Activated CD4-positive, alpha-beta T cell treated with anti-CD3 and anti-CD28 coated beads for 36 hours (primary cell): ENCODE measurements around the gene WDR93. TPM values are rescaled to one million over a fixed set of nuclear protein-coding genes. Genes with fewer than 3 reads are reported as not detected.

Experiments
- ATAC-seq: fragments of 200-7000 bp; cut with Tn5 transposase; one replicate; pipeline ENCODE4 v1.10.0; 2021; ENCODE audit warnings: mild to moderate bottlenecking, moderate library complexity
- CTCF ChIA-PET: fragments of 350-600 bp; sonication (Branson Sonifier 250); formaldehyde crosslinking; loops from one replicate; lab custom pipeline; 2021; ENCODE audit warnings: antibody characterized with exemption; lab: Charles Lee
- POLR2A ChIA-PET: fragments of 350-600 bp; sonication (Branson Sonifier 250); formaldehyde crosslinking; loops from one replicate; lab custom pipeline; 2021; ENCODE audit warnings: antibody characterized with exemption, inconsistent platforms; lab: Charles Lee
- DNase-seq: peaks from one replicate; pipeline ENCODE4 v3.0.0-alpha.2; 2020
- H3K27ac Mint-ChIP-seq: one replicate; pipeline ENCODE4 v1.8.0; 2021; ENCODE audit warnings: mixed read lengths
- H3K27me3 Mint-ChIP-seq: one replicate; pipeline ENCODE4 v1.8.0; 2021; ENCODE audit warnings: mixed read lengths
- H3K36me3 Mint-ChIP-seq: one replicate; pipeline ENCODE4 v1.8.0; 2021; ENCODE audit warnings: low read depth, mixed read lengths
- H3K4me1 Mint-ChIP-seq: one replicate; pipeline ENCODE4 v1.8.0; 2021; ENCODE audit warnings: mixed read lengths
- H3K4me3 Mint-ChIP-seq: one replicate; pipeline ENCODE4 v1.8.0; 2021; ENCODE audit warnings: mild to moderate bottlenecking, moderate library complexity, mixed read lengths
- H3K9me3 Mint-ChIP-seq: one replicate; pipeline ENCODE4 v1.8.0; 2021; ENCODE audit warnings: low read depth, mixed read lengths
- intact Hi-C, 2 experiments: fragments of 100-400 bp; cut with DNase I in 1 of 2; cut with micrococcal nuclease in 1 of 2; formaldehyde crosslinking; loops; one replicate each; pipeline versions ENCODE4 v1.14.2 to v1.15.1; 2022 to 2024; cut with DNase I, micrococcal nuclease
- total RNA-seq, 2 experiments: library from RNA; stranded (reverse); gene quantifications; one replicate each; pipeline ENCODE4 v1.2.3, GENCODE V29; 2021

WDR93 gene
- total RNA-seq, 2 experiments from 2014 or later: not detected

DNA sequence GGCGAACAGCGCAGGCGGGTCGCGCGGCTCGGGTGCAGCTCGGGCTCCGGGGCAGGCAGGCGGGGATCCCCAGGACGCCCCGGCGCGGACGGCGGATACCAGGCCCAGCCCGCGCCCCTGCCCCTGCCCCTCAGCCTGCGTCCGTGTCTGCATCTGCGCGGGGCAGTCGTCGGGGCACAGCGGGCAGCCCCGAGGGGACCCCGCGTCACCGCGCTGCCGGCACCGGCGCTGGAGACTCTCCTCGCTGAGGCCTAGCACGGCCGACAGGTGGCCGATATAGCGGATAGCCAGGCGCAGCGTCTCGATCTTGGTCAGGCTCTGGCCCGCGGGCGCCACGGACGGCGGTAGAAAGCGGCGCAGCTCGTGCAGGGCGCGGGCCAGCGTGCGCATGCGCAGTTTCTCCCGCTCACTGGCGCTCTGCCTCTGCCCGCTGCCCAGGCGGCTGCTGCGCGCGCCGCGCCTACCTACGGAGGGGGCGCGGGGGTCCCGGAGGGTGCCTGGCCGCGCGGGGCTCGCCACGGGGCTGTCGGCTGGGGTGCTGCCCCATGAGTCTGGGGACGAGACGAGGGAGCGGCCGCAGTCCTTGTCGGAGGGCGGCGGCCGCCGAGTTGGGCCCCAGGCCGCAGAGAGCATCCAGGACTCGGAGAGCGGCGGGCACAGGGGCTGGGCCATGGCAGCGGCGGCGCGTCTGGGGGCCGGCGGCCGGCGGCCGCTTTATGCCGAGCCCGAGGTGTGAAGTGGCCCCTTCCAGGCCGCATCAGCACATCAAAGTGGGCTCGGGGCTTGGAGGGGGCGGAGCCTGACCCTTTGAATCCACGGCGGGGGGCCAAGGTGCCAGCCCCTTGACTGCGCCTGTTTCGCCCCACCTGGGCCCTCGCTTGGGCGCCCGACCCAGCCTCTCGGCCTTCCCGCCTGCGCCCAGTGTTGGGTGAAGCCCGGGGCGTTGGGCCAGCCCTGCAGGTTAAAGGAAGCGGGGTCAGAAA lies 60.2 kb downstream of the WDR93 start, which contains the start of gene MESP1:
Gene MESP1 (minus strand): TSS at position 690 of the 983 bp plus-strand sequence. CDS start 18 bp downstream, at position 672.
- DNase-seq (peak; percentile 93), ATAC-seq (peak; percentile 94)
- peaks cover 4% of the 10 kb centered on the region for H3K4me1 Mint-ChIP-seq
- ChIA-PET CTCF (interaction anchor here (0.9 to 7.2 kb wide), 9 partner anchors 10 to 138 kb away, joined by 3 to 41 read pairs (median 3); no protein-coding TSS in a partner anchor), POLR2A (interaction anchor here (0.9 kb wide), 1 partner anchor 10 kb away, joined by 3 read pairs; no protein-coding TSS in a partner anchor)
- no peaks in the 10 kb centered on the region for H3K9me3 Mint-ChIP-seq
- no peak within 1 kb of the TSS for H3K27ac Mint-ChIP-seq
- H3K36me3 Mint-ChIP-seq: no peaks in the 10 kb centered on the region
- intact Hi-C loops: loop anchor here in 1 of 2 experiments (1.0 to 5.0 kb wide), 2 partner anchors 61 to 141 kb away; partner anchors contain the start of genes AP3S2, PEX11A and WDR93
- H3K27me3 Mint-ChIP-seq: peaks cover 11% of the 10 kb centered on the region
- peak within 1 kb of the TSS; percentile 73 for H3K4me3 Mint-ChIP-seq

DNA sequence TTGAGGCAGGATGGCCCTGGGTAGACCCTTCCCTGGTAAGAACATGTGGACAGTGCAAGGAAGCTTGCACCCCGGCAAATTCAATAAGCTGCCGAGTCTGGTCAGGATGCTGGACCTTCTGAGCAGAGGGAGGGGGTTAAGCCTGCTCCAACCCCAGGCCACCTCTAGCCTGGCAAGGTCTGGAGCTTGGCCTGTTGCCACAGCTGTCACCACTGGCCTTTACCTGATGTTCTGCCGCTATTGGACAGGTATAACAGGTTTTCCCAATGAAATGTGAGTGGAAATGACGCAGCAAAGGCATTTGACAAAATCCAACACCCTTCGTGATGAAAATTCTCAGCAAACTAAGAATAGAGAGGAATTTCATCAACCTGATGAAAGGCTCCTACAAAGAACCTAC lies 61.1 kb downstream of the WDR93 start:
- Mint-ChIP-seq H3K27ac (no peak overlapping the region), H3K27me3 (peaks cover 13% of the 10 kb centered on the region), H3K4me1 (peaks cover 4% of the 10 kb centered on the region), H3K36me3 (no peaks in the 10 kb centered on the region), H3K9me3 (no peaks in the 10 kb centered on the region), H3K4me3 (no peak overlapping the region)
- ChIA-PET CTCF (interaction anchor here (0.9 to 7.2 kb wide), 7 partner anchors 7 to 336 kb away, joined by 3 to 41 read pairs (median 3); no protein-coding TSS in a partner anchor), POLR2A (interaction anchor here (0.9 kb wide), 1 partner anchor 9 kb away, joined by 3 read pairs; no protein-coding TSS in a partner anchor)
- intact Hi-C loops: loop anchor here in 1 of 2 experiments (5.0 kb wide), 1 partner anchor 141 kb away; the partner anchor contains the start of gene AP3S2
- no peak for DNase-seq
- no peak for ATAC-seq

DNA sequence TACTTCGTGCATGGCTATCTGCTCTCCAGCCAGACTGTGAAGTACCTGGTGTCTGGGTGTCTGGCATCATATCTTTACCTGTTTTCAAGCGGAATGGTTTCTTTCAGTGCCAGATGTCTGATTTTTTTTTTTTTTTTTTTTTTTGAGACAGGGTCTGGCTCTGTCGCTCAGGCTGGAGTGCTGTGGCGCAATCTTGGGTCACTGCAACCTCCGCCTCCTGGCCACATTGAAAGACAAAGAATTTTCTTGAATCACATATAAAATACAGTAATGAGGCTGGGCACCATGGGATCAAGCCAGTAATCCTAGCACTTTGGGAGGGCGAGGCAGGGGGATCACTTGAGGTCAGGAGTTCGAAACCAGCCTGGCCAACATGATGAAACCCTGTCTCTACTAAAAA lies 63.2 kb downstream of the WDR93 start:
- Mint-ChIP-seq H3K9me3 (no peaks in the 10 kb centered on the region), H3K4me1 (peaks cover 4% of the 10 kb centered on the region), H3K27ac (no peak overlapping the region), H3K36me3 (no peaks in the 10 kb centered on the region), H3K4me3 (no peak overlapping the region), H3K27me3 (peaks cover 13% of the 10 kb centered on the region)
- ChIA-PET CTCF (interaction anchor here (0.7 to 7.2 kb wide), 2 partner anchors 13 to 34 kb away, joined by 3 to 41 read pairs; no protein-coding TSS in a partner anchor), POLR2A (no interaction called here)
- intact Hi-C loops: loop anchor here in 1 of 2 experiments (5.0 kb wide), 1 partner anchor 138 kb away; the partner anchor contains the start of gene AP3S2
- DNase-seq (no peak), ATAC-seq (no peak)

DNA sequence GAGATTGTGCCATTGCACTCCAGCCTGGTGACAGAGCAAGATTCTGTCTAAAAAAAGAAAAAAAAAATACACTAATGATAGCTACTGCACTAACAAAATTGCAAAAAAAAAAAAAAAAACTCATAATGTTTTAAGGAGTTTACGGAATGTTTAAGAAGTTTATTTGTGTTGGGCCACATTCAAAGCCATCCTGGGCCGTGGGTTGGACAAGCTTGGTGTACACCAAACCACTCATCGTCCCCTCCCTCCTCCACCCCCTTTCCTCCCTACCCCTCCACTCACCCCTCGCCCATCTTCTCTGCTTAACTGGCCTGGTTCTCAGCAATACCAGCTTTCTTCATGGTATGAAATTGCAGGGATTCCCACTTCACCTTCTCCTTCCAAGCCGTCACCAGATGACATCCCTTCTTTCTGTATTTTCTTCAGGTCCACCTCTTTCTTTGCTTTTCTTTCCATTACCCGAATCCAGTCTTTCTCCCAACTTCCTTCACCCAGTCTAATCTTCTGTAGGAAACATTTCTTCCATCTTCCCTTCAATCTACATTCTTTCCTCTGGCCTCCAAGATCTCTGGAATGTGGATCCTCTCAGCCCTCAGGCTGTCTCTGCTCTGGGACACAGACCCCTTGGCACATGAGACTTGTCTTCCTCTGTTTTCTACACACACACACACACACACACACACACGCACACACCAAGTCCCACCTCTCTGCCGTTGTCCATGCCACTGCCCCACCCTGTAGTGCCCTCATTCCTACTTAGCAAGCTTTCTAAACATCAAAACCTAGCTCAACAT lies 63.9 kb downstream of the WDR93 start:
- H3K27ac Mint-ChIP-seq: no peak overlapping the region
- no peaks in the 10 kb centered on the region for H3K9me3 Mint-ChIP-seq
- CTCF ChIA-PET: interaction anchor here (0.7 to 7.2 kb wide), 6 partner anchors 13 to 122 kb away, joined by 3 to 41 read pairs (median 4); no protein-coding TSS in a partner anchor
- intact Hi-C loops: loop anchor here in 1 of 2 experiments (5.0 kb wide), 1 partner anchor 138 kb away; the partner anchor contains the start of gene AP3S2
- POLR2A ChIA-PET: interaction anchor here (0.6 kb wide), 1 partner anchor 13 kb away, joined by 5 read pairs; no protein-coding TSS in a partner anchor
- peaks cover 10% of the 10 kb centered on the region for H3K27me3 Mint-ChIP-seq
- no peak overlapping the region for H3K4me3 Mint-ChIP-seq
- peaks cover under 1% of the 10 kb centered on the region for H3K4me1 Mint-ChIP-seq
- no peak for DNase-seq
- no peaks in the 10 kb centered on the region for H3K36me3 Mint-ChIP-seq
- ATAC-seq: no peak

DNA sequence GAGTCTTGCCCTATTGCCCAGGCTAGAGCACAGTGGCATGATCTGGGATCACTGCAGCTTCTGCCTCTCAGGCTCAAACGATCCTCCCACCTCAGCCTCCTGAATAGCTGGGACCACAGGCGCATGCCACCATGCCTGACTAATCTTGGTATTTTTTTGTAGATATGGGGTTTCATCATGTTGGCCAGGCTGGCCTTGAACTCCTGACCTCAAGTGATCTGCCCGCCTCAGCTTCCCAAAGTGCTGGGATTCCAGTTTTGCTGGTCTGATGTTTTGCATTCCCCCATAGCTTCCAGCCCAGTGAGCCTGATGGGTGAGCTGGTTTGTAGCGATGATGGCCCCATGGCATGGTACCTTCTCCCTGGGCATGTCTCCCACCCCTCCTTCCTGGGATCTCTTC lies 65.1 kb downstream of the WDR93 start:
- Mint-ChIP-seq H3K4me3 (no peak overlapping the region), H3K27me3 (peaks cover 12% of the 10 kb centered on the region), H3K27ac (no peak overlapping the region), H3K36me3 (no peaks in the 10 kb centered on the region), H3K9me3 (no peaks in the 10 kb centered on the region), H3K4me1 (no peaks in the 10 kb centered on the region)
- intact Hi-C loops: no loop called here
- CTCF ChIA-PET: interaction anchor here (1.4 to 7.2 kb wide), 3 partner anchors 14 to 121 kb away, joined by 5 to 41 read pairs (median 10); no protein-coding TSS in a partner anchor
- POLR2A ChIA-PET: no interaction called here
- no peak for DNase-seq
- ATAC-seq: no peak

DNA sequence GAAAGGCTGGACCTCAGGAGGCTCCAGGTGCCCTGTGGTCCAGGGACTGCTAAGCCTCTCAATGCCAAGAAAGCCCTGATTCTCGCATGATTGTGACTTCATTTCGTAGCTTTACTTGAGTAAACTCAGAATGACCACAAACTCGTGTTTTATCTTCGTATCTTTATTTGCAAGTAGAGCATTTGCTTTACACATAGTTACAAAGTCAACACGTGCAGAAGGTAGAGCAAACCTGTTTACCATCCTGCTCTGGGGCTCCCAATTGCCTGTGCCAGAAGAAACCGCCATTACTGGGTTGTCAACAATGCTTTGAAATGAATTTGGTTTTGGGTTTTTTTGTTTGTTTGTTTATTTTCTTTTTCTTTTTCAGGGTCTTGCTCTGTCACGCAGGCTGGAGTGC lies 66.3 kb downstream of the WDR93 start:
- ChIA-PET POLR2A (no interaction called here), CTCF (interaction anchor here (1.0 kb wide), 1 partner anchor 118 kb away, joined by 5 read pairs; no protein-coding TSS in a partner anchor)
- no peaks in the 10 kb centered on the region for H3K4me1 Mint-ChIP-seq
- intact Hi-C loops: no loop called here
- H3K27ac Mint-ChIP-seq: no peak overlapping the region
- no peaks in the 10 kb centered on the region for H3K36me3 Mint-ChIP-seq
- DNase-seq: no peak
- no peak for ATAC-seq
- peaks cover 12% of the 10 kb centered on the region for H3K27me3 Mint-ChIP-seq
- H3K9me3 Mint-ChIP-seq: no peaks in the 10 kb centered on the region
- no peak overlapping the region for H3K4me3 Mint-ChIP-seq

DNA sequence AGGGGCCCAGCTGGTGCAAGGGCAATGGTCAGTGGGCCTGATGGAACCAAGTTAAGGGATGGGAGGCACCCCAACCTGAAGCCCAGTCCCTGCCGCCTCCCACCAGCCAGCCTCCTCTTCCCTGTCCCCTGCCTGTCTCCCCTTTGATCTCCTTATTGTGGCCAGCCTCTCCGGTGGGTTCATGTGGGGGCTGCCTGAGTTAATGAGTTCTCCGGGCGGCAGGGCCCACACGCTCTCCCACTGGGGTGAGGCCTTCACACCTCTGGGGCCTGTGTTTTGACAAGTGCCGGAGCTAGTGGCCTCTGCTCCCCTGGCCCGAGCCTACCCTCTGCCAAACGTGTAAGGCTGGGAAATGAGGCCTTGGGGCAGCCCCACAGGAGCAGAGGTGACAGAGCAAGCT lies 67.7 kb downstream of the WDR93 start:
- no peaks in the 10 kb centered on the region for H3K9me3 Mint-ChIP-seq
- intact Hi-C loops: no loop called here
- peaks cover 8% of the 10 kb centered on the region for H3K27me3 Mint-ChIP-seq
- ATAC-seq: no peak
- H3K27ac Mint-ChIP-seq: no peak overlapping the region
- DNase-seq: no peak
- ChIA-PET CTCF (no interaction called here), POLR2A (no interaction called here)
- no peak overlapping the region for H3K4me3 Mint-ChIP-seq
- H3K36me3 Mint-ChIP-seq: no peaks in the 10 kb centered on the region
- H3K4me1 Mint-ChIP-seq: no peaks in the 10 kb centered on the region

DNA sequence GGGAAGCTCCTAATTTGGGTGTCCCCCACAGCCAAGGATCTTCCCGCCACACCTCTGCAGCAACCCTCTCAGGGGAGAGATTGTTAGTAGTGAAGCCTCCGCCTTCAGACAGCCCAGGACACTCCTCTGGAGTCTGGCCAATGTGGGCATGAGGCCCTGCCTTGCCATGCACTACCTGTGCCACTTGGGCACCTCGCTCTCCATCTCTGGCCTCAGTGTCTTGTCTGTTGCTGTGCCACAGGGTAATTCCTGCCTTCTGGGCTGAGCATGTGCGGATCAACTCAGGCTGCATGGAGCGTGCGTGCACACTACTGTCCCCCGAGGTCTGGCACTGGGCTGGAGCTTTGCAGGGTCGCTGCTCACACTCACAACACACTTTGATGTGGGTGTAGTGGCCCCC lies 68.4 kb downstream of the WDR93 start:
- H3K4me3 Mint-ChIP-seq: no peak overlapping the region
- H3K27ac Mint-ChIP-seq: no peak overlapping the region
- intact Hi-C loops: no loop called here
- ATAC-seq: no peak
- no peak for DNase-seq
- no peaks in the 10 kb centered on the region for H3K4me1 Mint-ChIP-seq
- no peaks in the 10 kb centered on the region for H3K36me3 Mint-ChIP-seq
- H3K27me3 Mint-ChIP-seq: peaks cover 7% of the 10 kb centered on the region
- ChIA-PET CTCF (interaction anchor here (4.3 kb wide), 1 partner anchor 117 kb away, joined by 82 read pairs; no protein-coding TSS in a partner anchor), POLR2A (no interaction called here)
- H3K9me3 Mint-ChIP-seq: no peaks in the 10 kb centered on the region

DNA sequence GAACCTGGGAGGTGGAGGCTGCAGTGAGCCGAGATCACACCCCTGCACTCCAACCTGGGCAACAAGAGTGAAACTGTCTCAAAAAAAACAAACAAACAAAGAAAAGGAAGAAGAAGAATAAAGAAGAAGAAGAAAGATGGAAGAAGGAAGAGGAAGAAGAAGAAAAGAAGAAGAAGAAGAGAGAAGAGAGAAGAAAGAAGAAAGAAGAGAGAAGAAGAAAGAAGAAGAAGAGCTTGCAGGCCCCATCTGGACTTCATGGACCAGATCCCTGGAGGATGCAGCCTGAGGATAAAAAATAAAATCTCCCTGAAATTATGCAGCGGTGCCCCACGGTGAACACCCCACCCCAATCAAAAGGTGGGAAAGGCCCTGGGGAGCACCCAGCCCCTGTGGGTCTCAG lies 69.2 kb downstream of the WDR93 start:
- Mint-ChIP-seq H3K4me1 (no peaks in the 10 kb centered on the region), H3K9me3 (no peaks in the 10 kb centered on the region), H3K27ac (no peak overlapping the region), H3K27me3 (peaks cover 7% of the 10 kb centered on the region), H3K4me3 (no peak overlapping the region), H3K36me3 (no peaks in the 10 kb centered on the region)
- DNase-seq (no peak), ATAC-seq (no peak)
- CTCF ChIA-PET: interaction anchor here (0.6 to 4.3 kb wide), 16 partner anchors 11 to 502 kb away, joined by 3 to 82 read pairs (median 4); no protein-coding TSS in a partner anchor
- intact Hi-C loops: loop anchor here (1.0 to 5.0 kb wide), 6 partner anchors 115 to 327 kb away; no protein-coding TSS in a partner anchor
- POLR2A ChIA-PET: no interaction called here

DNA sequence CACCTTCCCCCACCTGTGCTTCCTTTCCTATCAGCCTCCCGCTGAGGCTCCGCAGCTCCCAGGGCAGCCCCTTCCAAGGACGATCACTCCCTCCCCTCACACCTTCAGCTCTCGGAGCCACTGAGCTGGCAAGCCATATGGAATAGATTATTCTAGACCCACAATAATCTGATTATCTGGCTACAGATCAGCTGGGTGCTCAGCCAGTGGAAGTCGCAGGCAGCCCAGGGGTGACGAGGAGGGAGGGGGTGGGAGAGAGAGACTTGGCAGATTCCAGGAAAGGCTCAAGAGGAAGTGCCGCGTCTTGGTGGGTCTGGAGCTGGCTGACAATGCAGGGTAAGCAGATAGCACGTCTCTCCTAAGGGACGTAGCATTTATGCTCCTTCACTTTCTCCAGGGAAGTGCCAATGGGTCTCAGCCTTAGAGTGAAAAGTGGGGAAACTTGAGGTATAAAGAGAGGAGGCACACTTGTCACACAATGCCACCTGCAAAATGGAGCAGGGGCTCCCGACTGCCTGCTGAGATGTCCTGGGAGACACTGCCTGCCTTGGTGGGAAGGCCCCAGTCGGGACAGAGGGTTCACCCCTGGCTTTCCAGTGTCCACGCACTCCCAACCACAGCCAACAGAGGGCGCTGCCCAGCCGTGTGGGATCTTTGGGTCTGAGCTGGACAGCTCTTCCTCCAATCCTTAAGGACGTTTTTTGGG lies 69.8 kb downstream of the WDR93 start:
- H3K4me1 Mint-ChIP-seq: no peaks in the 10 kb centered on the region
- ChIA-PET CTCF (interaction anchor here (0.6 to 4.3 kb wide), 31 partner anchors 8 to 503 kb away, joined by 3 to 82 read pairs (median 4); partner anchors contain the start of gene MESP1), POLR2A (interaction anchor here (0.5 to 1.5 kb wide), 3 partner anchors 9 to 114 kb away, joined by 3 to 4 read pairs (median 4); no protein-coding TSS in a partner anchor)
- intact Hi-C loops: loop anchor here (1.0 to 5.0 kb wide), 6 partner anchors 114 to 327 kb away; no protein-coding TSS in a partner anchor
- H3K27ac Mint-ChIP-seq: no peak overlapping the region
- peak; percentile 85 for DNase-seq
- no peaks in the 10 kb centered on the region for H3K9me3 Mint-ChIP-seq
- peaks cover 6% of the 10 kb centered on the region for H3K27me3 Mint-ChIP-seq
- H3K4me3 Mint-ChIP-seq: no peak overlapping the region
- no peaks in the 10 kb centered on the region for H3K36me3 Mint-ChIP-seq
- ATAC-seq: peak; percentile 88
